Activated CD8-positive, alpha-beta T cell treated with anti-CD3 and anti-CD28 coated beads, Interleukin-2, amount 10 ng/mL, durations not matched to agents 7 days and 5 days (primary cell): Measurements from ENCODE around the gene ACTL10. TPM values are rescaled to one million over a fixed set of nuclear protein-coding genes. Genes with fewer than 3 reads are reported as not detected.

Experiments used
- ATAC-seq: fragments of 150-1000 bp; cut with Tn5 transposase; one replicate; pipeline ENCODE4 v1.10.0; 2021; ENCODE audit warnings: moderate library complexity
- CTCF ChIA-PET: fragments of 350-600 bp; sonication (Branson Sonifier 250); formaldehyde crosslinking; loops from one replicate; lab custom pipeline; 2021; ENCODE audit warnings: antibody characterized with exemption; lab: Charles Lee
- POLR2A ChIA-PET: fragments of 350-600 bp; sonication (Branson Sonifier 250); formaldehyde crosslinking; loops from one replicate; lab custom pipeline; 2021; ENCODE audit warnings: antibody characterized with exemption; lab: Charles Lee
- DNase-seq: peaks from one replicate; pipeline ENCODE4 v3.0.0-alpha.2; 2020
- H3K27ac Mint-ChIP-seq: one replicate; pipeline ENCODE4 v1.8.0; 2021; ENCODE audit warnings: mild to moderate bottlenecking, mixed read lengths
- H3K27me3 Mint-ChIP-seq: one replicate; pipeline ENCODE4 v1.8.0; 2021; ENCODE audit warnings: low read depth, mixed read lengths
- H3K36me3 Mint-ChIP-seq: one replicate; pipeline ENCODE4 v1.8.0; 2021; ENCODE audit warnings: low read depth, mixed read lengths
- H3K4me1 Mint-ChIP-seq: one replicate; pipeline ENCODE4 v1.8.0; 2021; ENCODE audit warnings: low read depth, mixed read lengths
- H3K4me3 Mint-ChIP-seq: one replicate; pipeline ENCODE4 v1.8.0; 2021; ENCODE audit warnings: mild to moderate bottlenecking, mixed read lengths
- H3K9me3 Mint-ChIP-seq: one replicate; pipeline ENCODE4 v1.8.0; 2022; ENCODE audit warnings: mixed read lengths; ENCODE audit not compliant: insufficient read depth
- total RNA-seq, 2 experiments: library from RNA; stranded (reverse); gene quantifications; one replicate each; pipeline ENCODE4 v1.2.3, GENCODE V29; 2021

The ACTL10 gene
- total RNA-seq, 2 experiments from 2014 or later = 2.9 to 3.2 TPM

DNA sequence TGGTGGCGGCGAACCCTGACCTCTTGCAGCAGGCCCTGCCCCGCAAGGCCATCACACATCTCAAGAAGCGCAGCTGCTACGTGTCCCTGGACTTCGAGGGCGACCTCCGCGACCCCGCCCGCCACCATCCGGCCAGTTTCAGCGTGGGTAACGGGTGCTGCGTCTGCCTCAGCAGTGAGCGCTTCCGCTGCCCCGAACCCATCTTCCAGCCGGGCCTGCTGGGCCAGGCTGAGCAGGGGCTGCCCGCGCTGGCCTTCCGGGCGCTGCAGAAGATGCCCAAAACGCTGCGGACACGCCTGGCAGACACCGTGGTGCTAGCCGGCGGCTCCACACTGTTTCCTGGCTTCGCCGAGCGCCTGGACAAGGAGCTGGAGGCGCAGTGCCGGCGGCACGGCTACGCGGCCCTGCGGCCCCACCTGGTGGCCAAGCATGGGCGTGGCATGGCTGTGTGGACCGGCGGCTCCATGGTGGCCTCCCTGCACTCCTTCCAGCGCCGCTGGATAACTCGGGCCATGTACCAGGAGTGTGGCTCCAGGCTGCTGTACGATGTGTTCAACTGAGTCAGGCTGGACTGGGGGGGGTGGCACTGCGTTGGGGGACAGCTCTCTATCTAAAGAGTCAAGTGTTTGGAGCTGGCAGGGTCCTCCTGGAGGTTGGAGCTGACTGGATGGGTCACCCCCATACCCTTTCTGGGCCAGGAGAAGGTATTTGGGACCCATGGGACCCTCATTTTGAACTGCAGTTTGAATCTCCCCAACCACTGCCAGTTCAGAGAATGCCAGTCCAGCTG lies 1.1 kb downstream of the ACTL10 start:
- peaks cover 56% of the 10 kb centered on the region for H3K4me1 Mint-ChIP-seq
- POLR2A ChIA-PET = interaction anchor here (0.7 to 10.3 kb wide), 5 partner anchors 8 to 221 kb away, joined by 3 to 148 read pairs (median 5); partner anchors contain the start of genes E2F1 and ZNF341

DNA sequence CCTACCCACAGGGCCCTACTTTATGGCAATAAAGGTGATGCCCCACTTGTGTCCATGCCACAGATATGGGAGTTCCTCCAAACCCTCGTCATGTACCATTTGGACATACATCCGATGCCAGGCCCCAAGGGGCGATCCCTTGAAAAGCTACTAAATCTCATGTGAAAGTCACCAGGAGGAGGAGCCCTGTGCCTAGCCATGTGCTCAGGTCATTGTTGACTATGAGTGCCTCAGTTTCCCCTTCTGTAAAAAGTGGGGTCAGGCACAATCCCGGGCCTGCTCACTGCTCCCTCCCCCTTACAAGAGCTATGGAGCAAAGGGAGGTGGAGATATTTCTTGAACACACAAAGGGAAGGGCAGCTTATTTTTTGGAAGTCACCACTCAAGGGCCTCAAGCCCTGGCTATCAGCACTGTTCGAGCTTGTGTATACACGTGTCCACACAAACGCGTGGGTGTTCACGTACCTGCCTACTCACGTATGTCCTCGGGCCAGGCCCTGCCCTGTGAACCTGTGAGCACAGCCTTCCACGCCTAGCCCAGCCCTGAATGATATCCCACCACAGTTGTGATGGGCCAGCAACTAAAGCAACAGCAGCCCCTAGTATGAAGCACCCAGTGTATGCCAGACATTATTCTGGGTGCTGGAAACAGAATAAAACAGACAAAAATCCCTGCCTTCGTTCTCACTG lies 1.9 kb downstream of the ACTL10 start:
- no peaks in the 10 kb centered on the region for H3K9me3 Mint-ChIP-seq
- H3K4me1 Mint-ChIP-seq = peaks cover 61% of the 10 kb centered on the region
- ChIA-PET CTCF (interaction anchor here (0.6 to 9.8 kb wide), 22 partner anchors 13 to 325 kb away, joined by 3 to 126 read pairs (median 4); partner anchors contain the start of genes CBFA2T2, CDK5RAP1, E2F1 and SNTA1), POLR2A (interaction anchor here (0.7 to 10.3 kb wide), 6 partner anchors 7 to 222 kb away, joined by 3 to 148 read pairs (median 4); partner anchors contain the start of genes E2F1 and ZNF341)
- ATAC-seq (no peak), DNase-seq (no peak)
- peaks cover 22% of the 10 kb centered on the region for H3K36me3 Mint-ChIP-seq
- peak overlapping the region; percentile 71 for H3K27ac Mint-ChIP-seq
- H3K4me3 Mint-ChIP-seq = peak overlapping the region; percentile 90
- no peaks in the 10 kb centered on the region for H3K27me3 Mint-ChIP-seq

More for the DNA sequence above, 1.1 kb downstream of the ACTL10 start:
- CTCF ChIA-PET = interaction anchor here (0.7 to 9.8 kb wide), 25 partner anchors 13 to 325 kb away, joined by 3 to 126 read pairs (median 4); partner anchors contain the start of genes CBFA2T2, CDK5RAP1, E2F1 and PXMP4
- peaks cover 20% of the 10 kb centered on the region for H3K36me3 Mint-ChIP-seq
- H3K27me3 Mint-ChIP-seq = no peaks in the 10 kb centered on the region
- peak overlapping the region; percentile 84 for H3K27ac Mint-ChIP-seq
- DNase-seq (peak; percentile 83), ATAC-seq (peak; percentile 62)
- no peaks in the 10 kb centered on the region for H3K9me3 Mint-ChIP-seq
- peak overlapping the region; percentile 90 for H3K4me3 Mint-ChIP-seq

DNA sequence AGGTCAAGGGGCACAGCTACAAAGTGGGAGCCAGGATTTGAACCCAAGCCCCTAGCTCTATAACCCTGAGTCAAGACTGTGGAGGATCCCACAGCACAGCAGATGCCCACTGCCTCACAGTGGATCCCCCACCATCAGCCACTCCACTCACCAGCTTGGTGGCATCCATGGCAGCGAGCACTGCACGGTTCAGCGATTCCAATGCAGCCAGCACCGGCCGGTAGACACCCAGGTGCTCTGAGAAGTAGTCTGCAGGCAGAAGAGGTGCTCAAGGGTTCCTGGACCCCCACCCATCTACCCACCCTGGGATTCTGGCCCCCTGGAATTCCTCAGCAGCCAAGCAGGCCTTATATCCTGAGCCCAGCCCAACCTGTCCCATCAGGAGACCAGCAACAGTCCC lies 2.5 kb downstream of the ACTL10 start:
- POLR2A ChIA-PET = interaction anchor here (1.3 to 10.3 kb wide), 2 partner anchors 13 to 114 kb away, joined by 3 to 148 read pairs; partner anchors contain the start of gene E2F1
- no peak overlapping the region for H3K4me3 Mint-ChIP-seq
- no peak for DNase-seq
- CTCF ChIA-PET = interaction anchor here (1.1 to 9.8 kb wide), 11 partner anchors 13 to 324 kb away, joined by 3 to 126 read pairs (median 4); partner anchors contain the start of genes CDK5RAP1, E2F1 and ZNF341
- H3K27ac Mint-ChIP-seq = peak overlapping the region; percentile 39
- no peaks in the 10 kb centered on the region for H3K9me3 Mint-ChIP-seq
- H3K27me3 Mint-ChIP-seq = no peaks in the 10 kb centered on the region
- H3K36me3 Mint-ChIP-seq = peaks cover 22% of the 10 kb centered on the region
- H3K4me1 Mint-ChIP-seq = peaks cover 59% of the 10 kb centered on the region
- ATAC-seq = no peak

DNA sequence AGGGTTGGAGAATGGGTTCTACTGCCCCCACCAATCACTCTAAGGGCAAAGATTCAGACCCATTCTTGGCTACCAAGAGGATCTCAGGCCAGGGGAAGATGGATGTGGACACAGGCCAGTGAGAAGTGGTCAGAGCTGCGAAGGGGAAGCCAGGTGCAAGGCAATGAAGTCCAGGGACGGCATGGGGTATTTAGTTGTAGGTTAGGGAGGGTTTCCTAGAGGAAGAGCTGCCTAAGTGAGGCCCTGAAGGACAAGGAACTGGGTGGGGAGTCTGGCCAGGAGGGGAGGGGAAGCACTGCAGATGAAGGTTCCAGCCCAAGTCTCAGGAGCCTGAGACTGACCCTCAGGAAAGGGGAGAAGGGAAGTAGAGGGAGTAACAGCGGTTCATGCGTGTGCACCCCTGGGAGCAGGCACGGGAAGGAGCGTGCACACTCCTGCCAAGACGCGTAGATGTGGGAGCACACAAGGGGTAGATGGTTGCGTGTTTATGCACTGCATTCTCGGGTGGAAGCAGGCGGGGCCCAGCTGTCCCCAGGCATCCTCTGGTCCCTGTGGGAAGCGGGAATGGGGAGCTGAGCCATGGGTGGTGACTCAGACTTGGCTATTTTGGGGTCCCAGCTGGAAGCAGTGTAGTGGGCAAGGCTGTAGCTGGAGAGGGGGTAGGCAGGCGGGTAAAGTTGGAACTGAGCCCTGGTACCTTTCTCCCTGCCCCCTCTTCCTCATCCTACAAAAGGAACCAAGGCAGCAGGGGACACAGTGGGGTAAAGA lies 3.3 kb downstream of the ACTL10 start:
- ATAC-seq = no peak
- H3K4me3 Mint-ChIP-seq = no peak overlapping the region
- DNase-seq = no peak
- no peaks in the 10 kb centered on the region for H3K27me3 Mint-ChIP-seq
- H3K4me1 Mint-ChIP-seq = peaks cover 56% of the 10 kb centered on the region
- H3K9me3 Mint-ChIP-seq = no peaks in the 10 kb centered on the region
- CTCF ChIA-PET = interaction anchor here (1.0 to 9.8 kb wide), 3 partner anchors 12 to 24 kb away, joined by 3 to 126 read pairs (median 3); no protein-coding TSS in a partner anchor
- H3K27ac Mint-ChIP-seq = peak overlapping the region; percentile 39
- H3K36me3 Mint-ChIP-seq = peaks cover 21% of the 10 kb centered on the region
- POLR2A ChIA-PET = interaction anchor here (1.3 to 10.3 kb wide), 2 partner anchors 12 to 115 kb away, joined by 3 to 148 read pairs; partner anchors contain the start of gene E2F1

DNA sequence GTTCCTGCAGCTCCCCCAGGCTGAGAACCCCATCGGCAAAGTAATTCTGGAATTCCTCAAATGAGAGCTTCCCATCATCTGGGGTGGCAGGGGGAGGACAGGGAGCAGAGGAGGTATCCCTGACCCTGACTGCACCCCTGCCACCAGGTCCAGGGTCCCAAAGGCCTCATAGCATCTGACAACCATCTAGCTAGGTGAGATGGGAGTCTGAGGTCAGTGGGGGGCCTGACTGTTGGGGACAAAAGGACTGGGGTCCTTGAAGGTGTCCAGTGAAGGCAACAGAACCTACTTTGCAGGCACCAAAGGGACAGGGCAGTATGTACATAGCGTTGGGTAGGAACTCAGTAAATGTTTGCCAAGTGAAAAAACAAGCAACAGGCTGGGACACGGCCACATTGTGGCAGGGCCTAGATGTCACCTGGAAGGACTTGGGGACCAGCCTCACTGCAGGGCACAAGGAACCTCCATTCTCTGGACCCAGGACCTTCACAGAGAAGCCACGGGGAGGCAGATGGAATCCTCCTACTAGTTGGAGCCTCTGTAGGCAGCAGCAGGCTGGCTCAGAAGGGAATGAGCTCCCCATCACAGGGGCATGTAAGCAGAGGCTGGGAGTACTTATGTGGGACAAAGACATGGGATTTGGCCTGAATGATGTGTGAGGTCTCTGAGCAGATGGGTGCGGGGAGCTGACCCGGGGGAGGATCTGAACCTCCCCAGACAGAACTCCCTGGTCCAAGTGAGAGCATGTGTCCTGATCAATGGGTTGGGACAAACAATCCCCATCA lies 4.2 kb downstream of the ACTL10 start:
- H3K4me1 Mint-ChIP-seq = peaks cover 58% of the 10 kb centered on the region
- H3K27ac Mint-ChIP-seq = peak overlapping the region; percentile 20
- no peak for ATAC-seq
- H3K27me3 Mint-ChIP-seq = no peaks in the 10 kb centered on the region
- ChIA-PET CTCF (interaction anchor here (1.0 to 9.8 kb wide), 2 partner anchors 11 to 16 kb away, joined by 3 to 126 read pairs; no protein-coding TSS in a partner anchor), POLR2A (interaction anchor here (0.9 to 10.3 kb wide), 2 partner anchors 12 to 442 kb away, joined by 3 to 148 read pairs; partner anchors contain the start of genes E2F1 and EIF2S2)
- no peaks in the 10 kb centered on the region for H3K9me3 Mint-ChIP-seq
- no peak overlapping the region for H3K4me3 Mint-ChIP-seq
- no peak for DNase-seq
- H3K36me3 Mint-ChIP-seq = peaks cover 28% of the 10 kb centered on the region

DNA sequence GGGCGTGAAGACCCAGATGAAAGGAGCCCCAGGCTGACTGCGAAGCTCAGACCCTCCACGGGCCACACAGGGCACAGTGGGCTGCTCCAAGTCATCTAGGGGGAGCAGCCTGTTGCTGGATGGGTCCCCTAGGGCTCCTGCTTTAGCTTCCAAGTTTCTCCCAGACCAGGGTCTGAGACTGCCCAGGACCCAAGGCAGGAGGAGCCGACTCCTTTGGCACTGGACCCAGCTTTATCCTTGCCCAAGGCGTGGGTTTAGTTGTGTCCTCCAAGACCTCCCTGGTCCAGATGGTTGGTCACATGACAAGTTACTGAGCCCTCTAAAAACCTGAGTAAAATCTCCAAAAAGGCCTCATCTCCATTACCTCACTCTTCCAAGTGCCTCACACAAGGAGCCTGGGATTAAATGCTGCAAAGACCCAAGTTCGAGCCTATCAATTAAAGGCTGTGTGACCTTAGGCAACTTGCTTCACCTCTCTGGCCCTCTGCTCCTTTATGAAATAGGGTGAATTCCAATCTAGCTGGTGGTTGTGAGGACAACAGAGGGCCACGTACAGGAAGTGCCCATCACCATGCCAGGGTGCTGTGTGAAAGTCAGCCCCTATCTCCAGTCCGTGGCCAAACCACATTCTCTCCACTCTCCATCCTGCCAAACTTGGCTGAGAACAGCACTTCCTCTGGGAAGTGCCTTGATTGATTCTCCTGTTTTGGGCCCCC lies 5.0 kb downstream of the ACTL10 start:
- POLR2A ChIA-PET = interaction anchor here (0.9 to 10.3 kb wide), 4 partner anchors 8 to 441 kb away, joined by 3 to 148 read pairs (median 14); partner anchors contain the start of genes C20orf144, E2F1 and EIF2S2
- DNase-seq (no peak), ATAC-seq (no peak)
- Mint-ChIP-seq H3K4me3 (peak overlapping the region; percentile 10), H3K36me3 (peaks cover 36% of the 10 kb centered on the region), H3K9me3 (no peaks in the 10 kb centered on the region), H3K4me1 (peaks cover 56% of the 10 kb centered on the region), H3K27ac (peak overlapping the region; percentile 51), H3K27me3 (no peaks in the 10 kb centered on the region)
- CTCF ChIA-PET = interaction anchor here (9.8 kb wide), 1 partner anchor 10 kb away, joined by 126 read pairs; no protein-coding TSS in a partner anchor

DNA sequence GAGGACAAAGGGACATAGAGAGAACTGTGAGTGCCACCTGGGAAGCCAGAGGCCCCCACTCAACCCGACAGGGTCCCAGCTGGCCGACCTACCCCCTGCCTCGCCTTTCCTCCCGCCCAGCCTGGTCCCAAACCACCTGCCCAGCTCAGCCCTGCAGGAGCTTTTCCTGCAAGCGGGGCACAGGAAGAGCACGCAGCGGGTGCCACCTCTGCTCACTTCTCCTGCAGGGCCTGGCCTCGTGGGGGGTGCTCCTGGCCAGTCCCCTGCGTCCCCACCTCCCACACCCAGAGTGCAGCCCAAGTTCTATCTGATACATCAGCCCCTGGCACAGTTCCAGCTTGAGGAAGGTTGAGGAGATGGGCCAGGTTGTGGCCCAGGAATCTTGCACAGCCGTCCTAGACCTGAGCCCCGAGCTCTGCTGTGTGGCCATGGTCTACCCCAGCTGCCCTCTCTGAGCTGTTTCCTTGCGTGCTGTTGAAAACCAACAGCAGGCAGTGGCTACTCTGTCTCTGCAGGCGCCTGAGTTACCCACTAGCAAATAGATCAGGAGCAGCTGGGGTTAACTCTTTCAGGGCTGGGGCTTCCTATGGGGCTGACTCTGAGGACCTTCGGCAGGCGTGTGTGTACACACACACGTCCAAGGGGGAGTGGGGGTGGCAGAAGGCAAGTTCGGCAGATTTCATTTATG lies 5.8 kb downstream of the ACTL10 start:
- H3K27me3 Mint-ChIP-seq = no peaks in the 10 kb centered on the region
- H3K27ac Mint-ChIP-seq = peak overlapping the region; percentile 68
- H3K9me3 Mint-ChIP-seq = no peaks in the 10 kb centered on the region
- peaks cover 56% of the 10 kb centered on the region for H3K4me1 Mint-ChIP-seq
- H3K36me3 Mint-ChIP-seq = peaks cover 42% of the 10 kb centered on the region
- ChIA-PET POLR2A (interaction anchor here (0.9 to 10.3 kb wide), 4 partner anchors 8 to 48 kb away, joined by 3 to 148 read pairs (median 14); partner anchors contain the start of genes C20orf144, E2F1 and PXMP4), CTCF (no interaction called here)
- H3K4me3 Mint-ChIP-seq = peak overlapping the region; percentile 77
- ATAC-seq = no peak
- DNase-seq = no peak

DNA sequence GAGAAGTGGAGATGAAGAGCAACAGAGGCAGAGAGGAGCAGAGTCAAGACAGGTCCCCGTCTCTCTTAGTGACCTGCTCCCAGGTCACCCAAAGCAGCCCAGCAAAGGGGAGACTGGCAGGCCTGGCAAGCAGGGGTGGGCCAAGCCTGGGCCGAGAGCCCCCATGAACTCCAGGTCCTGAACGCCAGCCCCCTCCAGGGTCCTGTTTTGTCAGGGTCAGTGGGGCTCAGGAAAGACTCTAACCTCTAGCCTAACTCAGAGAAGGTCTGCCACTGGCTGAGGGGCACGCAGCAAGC lies 6.3 kb downstream of the ACTL10 start:
- H3K4me3 Mint-ChIP-seq = peak overlapping the region; percentile 77
- no peaks in the 10 kb centered on the region for H3K9me3 Mint-ChIP-seq
- H3K27me3 Mint-ChIP-seq = no peaks in the 10 kb centered on the region
- CTCF ChIA-PET = no interaction called here
- H3K4me1 Mint-ChIP-seq = peaks cover 55% of the 10 kb centered on the region
- H3K36me3 Mint-ChIP-seq = peaks cover 47% of the 10 kb centered on the region
- POLR2A ChIA-PET = interaction anchor here (0.9 to 4.0 kb wide), 2 partner anchors 9 to 47 kb away, joined by 4 to 25 read pairs; partner anchors contain the start of genes C20orf144 and PXMP4
- H3K27ac Mint-ChIP-seq = peak overlapping the region; percentile 68
- ATAC-seq = no peak
- no peak for DNase-seq
